GM23338 (cell line): Measurements from ENCODE around the gene DDC. TPM values are rescaled to one million over a fixed set of nuclear protein-coding genes. Genes with fewer than 3 reads are reported as not detected.

Source experiments
- ATAC-seq: fragments of 200-7000 bp; cut with Tn5 transposase; 3 replicates; pipeline ENCODE4 v1.9.1; 2020
- DNase-seq: peaks from one replicate; pipeline ENCODE4 v3.0.0-alpha.2; 2015; ENCODE audit warnings: low spot score
- H2AFZ ChIP-seq: fragments of 200-600 bp; sonication (generic); 2 replicates; pipeline ENCODE4 v1.8.0; 2016; ENCODE audit warnings: antibody characterized with exemption, mild to moderate bottlenecking, moderate library complexity
- H3F3A ChIP-seq: fragments of 200-600 bp; sonication (generic); replicated peaks from 2 replicates; pipeline ENCODE4 v1.8.0; 2017; ENCODE audit warnings: antibody characterized with exemption, mixed run types, low read depth
- H3K27ac ChIP-seq: fragments of 200-600 bp; sonication (generic); 2 replicates; pipeline ENCODE4 v1.6.1; 2016; ENCODE audit warnings: low read depth
- H3K27me3 ChIP-seq: fragments of 200-600 bp; sonication (generic); 2 replicates; pipeline ENCODE4 v1.8.0; 2016; ENCODE audit warnings: mild to moderate bottlenecking, mixed run types, moderate library complexity; ENCODE audit not compliant: insufficient read depth
- H3K36me3 ChIP-seq: fragments of 200-600 bp; sonication (generic); 2 replicates; pipeline ENCODE4 v1.8.0; 2016; ENCODE audit warnings: mild to moderate bottlenecking; ENCODE audit not compliant: insufficient read depth
- H3K4me1 ChIP-seq: fragments of 200-600 bp; sonication (generic); 2 replicates; pipeline ENCODE4 v1.8.0; 2016; ENCODE audit warnings: mild to moderate bottlenecking, moderate library complexity; ENCODE audit not compliant: insufficient read depth
- H3K4me2 ChIP-seq: fragments of 200-600 bp; sonication (generic); 2 replicates; pipeline ENCODE4 v1.7.1; 2017; ENCODE audit warnings: mixed run types
- H3K4me3 ChIP-seq: fragments of 200-600 bp; sonication (generic); 2 replicates; pipeline ENCODE4 v1.6.1; 2016; ENCODE audit warnings: mixed run types
- H3K79me2 ChIP-seq: fragments of 200-600 bp; sonication (generic); replicated peaks from 2 replicates; pipeline ENCODE4 v1.8.0; 2017; ENCODE audit warnings: mild to moderate bottlenecking; ENCODE audit not compliant: insufficient read depth
- H3K9me2 ChIP-seq: fragments of 200-600 bp; sonication (generic); 2 replicates; pipeline ENCODE4 v1.8.0; 2017; ENCODE audit not compliant: insufficient read depth
- H4K20me1 ChIP-seq: fragments of 200-600 bp; sonication (generic); replicated peaks from 2 replicates; pipeline ENCODE4 v1.8.0; 2017; ENCODE audit warnings: mild to moderate bottlenecking; ENCODE audit not compliant: insufficient read depth
- H3K27ac Mint-ChIP-seq: 2 replicates; pipeline ENCODE4 v1.8.0; 2020; ENCODE audit warnings: inconsistent platforms, mild to moderate bottlenecking, moderate library complexity, mixed read lengths
- H3K27me3 Mint-ChIP-seq: 3 replicates; pipeline ENCODE4 v1.8.0; 2022; ENCODE audit warnings: low read depth, mild to moderate bottlenecking, moderate library complexity, mixed read lengths, inconsistent platforms; ENCODE audit not compliant: insufficient read depth, poor library complexity
- H3K36me3 Mint-ChIP-seq: 3 replicates; pipeline ENCODE4 v1.8.0; 2021; ENCODE audit warnings: low read depth, mild to moderate bottlenecking, inconsistent platforms, moderate library complexity, mixed read lengths
- H3K4me1 Mint-ChIP-seq: 3 replicates; pipeline ENCODE4 v1.8.0; 2020; ENCODE audit warnings: mild to moderate bottlenecking, inconsistent platforms, mixed read lengths
- H3K4me3 Mint-ChIP-seq: 3 replicates; pipeline ENCODE4 v1.8.0; 2021; ENCODE audit warnings: moderate library complexity, mild to moderate bottlenecking, inconsistent platforms, mixed read lengths
- H3K9me3 Mint-ChIP-seq: 3 replicates; pipeline ENCODE4 v1.8.0; 2020; ENCODE audit warnings: moderate library complexity, mild to moderate bottlenecking, inconsistent platforms, mixed read lengths
- JUNB ChIP-seq: IDR thresholded peaks from one replicate; pipeline ENCODE4 v1.6.1; 2016; ENCODE audit warnings: antibody characterized with exemption; ENCODE audit not compliant: unreplicated experiment
- NANOG ChIP-seq: IDR thresholded peaks from 2 replicates; pipeline ENCODE4 v1.6.1; 2016; ENCODE audit warnings: antibody characterized with exemption, borderline replicate concordance
- STAT1 ChIP-seq: IDR thresholded peaks from one replicate; pipeline ENCODE4 v1.6.1; 2016; ENCODE audit warnings: antibody characterized with exemption; ENCODE audit not compliant: unreplicated experiment
- ZNF114 ChIP-seq: fragments of 250-450 bp; sonication (Bioruptor Pico); IDR thresholded peaks from 2 replicates; pipeline ENCODE4 v1.5.0; 2020; ENCODE audit warnings: mild to moderate bottlenecking, moderate library complexity
- ZNF331 ChIP-seq: fragments of 250-450 bp; sonication (Bioruptor Pico); IDR thresholded peaks from 2 replicates; pipeline ENCODE4 v1.5.0; 2020; ENCODE audit warnings: low read depth, mild to moderate bottlenecking, moderate library complexity
- polyA plus RNA-seq: library from polyadenylated mRNA; unstranded; fragments of >200 nt; fragmentation: Nextera tagmentation; extraction: Ambion mirVana; gene quantifications from 2 replicates; pipeline ENCODE4 v1.2.1, GENCODE V29; 2016
- total RNA-seq: library from RNA; depleted of rRNA; stranded (reverse); fragments of >200 nt; shearing (Covaris generic); gene quantifications from 2 replicates; pipeline ENCODE4 v1.2.3, GENCODE V29; 2014
- TF ChIP-seq, protein P1 (sequence below): IDR thresholded peaks from 2 replicates; pipeline ENCODE4 v1.6.1; 2016; ENCODE audit warnings: antibody characterized with exemption
- TF ChIP-seq, protein P2 (sequence below): fragments of 250-450 bp; sonication (Bioruptor Pico); IDR thresholded peaks from 2 replicates; pipeline ENCODE4 v1.5.0; 2020; ENCODE audit warnings: mild to moderate bottlenecking, moderate library complexity

DDC gene
- total and polyA plus RNA-seq, 2 experiments from 2014 or later: not detected

DNA sequence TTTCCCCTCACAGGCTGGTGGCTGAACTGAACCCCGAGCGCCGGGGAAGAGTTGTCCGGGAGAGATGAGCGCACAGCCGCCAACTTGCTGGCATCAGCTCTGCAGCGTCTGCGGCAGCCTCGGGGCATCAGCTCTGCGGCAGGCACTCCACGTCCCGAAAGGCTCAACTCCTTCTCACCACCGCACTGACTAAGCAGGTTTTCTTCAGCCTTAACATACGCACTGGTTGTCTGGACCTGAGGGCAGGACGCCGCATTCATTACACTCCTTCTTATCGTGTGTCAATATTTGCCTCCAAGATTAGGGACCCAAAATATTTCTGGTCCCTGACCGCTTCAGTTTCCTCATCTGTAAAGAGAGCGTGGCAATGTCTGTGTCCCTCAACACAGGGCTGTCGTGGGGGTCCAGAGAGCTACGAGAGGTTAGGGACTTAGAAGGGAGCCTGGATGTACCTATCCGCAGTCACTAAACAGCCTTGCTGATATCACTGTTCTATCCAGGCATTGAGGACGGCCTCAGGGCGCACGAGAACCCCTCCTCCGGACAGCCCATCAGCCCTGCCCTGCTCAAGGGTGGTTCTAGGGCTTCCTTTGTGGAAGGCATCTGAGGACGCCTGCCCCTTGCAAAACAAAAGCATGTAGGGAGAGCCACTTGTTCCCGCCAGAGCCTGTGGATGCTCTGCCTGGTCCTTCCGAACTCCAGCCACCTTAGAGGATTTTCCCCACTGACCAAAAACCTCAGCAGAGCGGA lies 72.3 kb downstream of the DDC start (continued):
- TF ChIP-seq, protein P1, sequence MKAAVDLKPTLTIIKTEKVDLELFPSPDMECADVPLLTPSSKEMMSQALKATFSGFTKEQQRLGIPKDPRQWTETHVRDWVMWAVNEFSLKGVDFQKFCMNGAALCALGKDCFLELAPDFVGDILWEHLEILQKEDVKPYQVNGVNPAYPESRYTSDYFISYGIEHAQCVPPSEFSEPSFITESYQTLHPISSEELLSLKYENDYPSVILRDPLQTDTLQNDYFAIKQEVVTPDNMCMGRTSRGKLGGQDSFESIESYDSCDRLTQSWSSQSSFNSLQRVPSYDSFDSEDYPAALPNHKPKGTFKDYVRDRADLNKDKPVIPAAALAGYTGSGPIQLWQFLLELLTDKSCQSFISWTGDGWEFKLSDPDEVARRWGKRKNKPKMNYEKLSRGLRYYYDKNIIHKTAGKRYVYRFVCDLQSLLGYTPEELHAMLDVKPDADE: no peak

DNA sequence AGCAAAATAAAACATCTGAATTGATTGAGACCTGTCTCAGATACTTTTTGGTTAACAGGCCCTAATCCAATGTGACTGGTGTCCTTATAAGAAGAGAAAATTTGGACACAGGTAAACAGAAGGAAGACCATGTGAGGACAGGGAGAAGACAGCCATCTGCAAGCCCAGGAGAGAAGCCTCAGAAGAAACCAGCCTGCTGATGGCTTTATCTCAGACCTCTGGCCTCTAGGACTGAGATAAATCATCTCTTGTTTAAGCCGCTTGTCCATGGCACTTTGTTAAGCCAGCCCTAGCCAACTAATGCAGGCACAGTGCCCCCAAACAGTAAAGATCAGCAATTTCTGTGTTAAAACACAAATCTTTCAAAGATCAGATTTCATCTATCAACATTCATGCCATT lies 73.3 kb downstream of the DDC start:
- Histone ChIP-seq H3K4me2 (no peak overlapping the region), H4K20me1 (no peaks in the 10 kb centered on the region), H3K36me3 (peaks cover 5% of the 10 kb centered on the region; the same call in 1 of the 2 replicates), H3K27me3 (no peaks in the 10 kb centered on the region), H3K9me2 (no peaks in the 10 kb centered on the region), H3K27ac (no peak overlapping the region), H3K79me2 (no peaks in the 10 kb centered on the region), H3F3A (no peaks in the 10 kb centered on the region), H2AFZ (no peak overlapping the region), H3K4me1 (no peaks in the 10 kb centered on the region), H3K4me3 (no peak overlapping the region)
- TF ChIP-seq JUNB (no peak), NANOG (no peak), STAT1 (no peak), ZNF114 (CRISPR knock-in tag) (no peak), ZNF331 (CRISPR knock-in tag) (no peak)
- TF ChIP-seq, protein P1: no peak
- TF ChIP-seq, protein P2, sequence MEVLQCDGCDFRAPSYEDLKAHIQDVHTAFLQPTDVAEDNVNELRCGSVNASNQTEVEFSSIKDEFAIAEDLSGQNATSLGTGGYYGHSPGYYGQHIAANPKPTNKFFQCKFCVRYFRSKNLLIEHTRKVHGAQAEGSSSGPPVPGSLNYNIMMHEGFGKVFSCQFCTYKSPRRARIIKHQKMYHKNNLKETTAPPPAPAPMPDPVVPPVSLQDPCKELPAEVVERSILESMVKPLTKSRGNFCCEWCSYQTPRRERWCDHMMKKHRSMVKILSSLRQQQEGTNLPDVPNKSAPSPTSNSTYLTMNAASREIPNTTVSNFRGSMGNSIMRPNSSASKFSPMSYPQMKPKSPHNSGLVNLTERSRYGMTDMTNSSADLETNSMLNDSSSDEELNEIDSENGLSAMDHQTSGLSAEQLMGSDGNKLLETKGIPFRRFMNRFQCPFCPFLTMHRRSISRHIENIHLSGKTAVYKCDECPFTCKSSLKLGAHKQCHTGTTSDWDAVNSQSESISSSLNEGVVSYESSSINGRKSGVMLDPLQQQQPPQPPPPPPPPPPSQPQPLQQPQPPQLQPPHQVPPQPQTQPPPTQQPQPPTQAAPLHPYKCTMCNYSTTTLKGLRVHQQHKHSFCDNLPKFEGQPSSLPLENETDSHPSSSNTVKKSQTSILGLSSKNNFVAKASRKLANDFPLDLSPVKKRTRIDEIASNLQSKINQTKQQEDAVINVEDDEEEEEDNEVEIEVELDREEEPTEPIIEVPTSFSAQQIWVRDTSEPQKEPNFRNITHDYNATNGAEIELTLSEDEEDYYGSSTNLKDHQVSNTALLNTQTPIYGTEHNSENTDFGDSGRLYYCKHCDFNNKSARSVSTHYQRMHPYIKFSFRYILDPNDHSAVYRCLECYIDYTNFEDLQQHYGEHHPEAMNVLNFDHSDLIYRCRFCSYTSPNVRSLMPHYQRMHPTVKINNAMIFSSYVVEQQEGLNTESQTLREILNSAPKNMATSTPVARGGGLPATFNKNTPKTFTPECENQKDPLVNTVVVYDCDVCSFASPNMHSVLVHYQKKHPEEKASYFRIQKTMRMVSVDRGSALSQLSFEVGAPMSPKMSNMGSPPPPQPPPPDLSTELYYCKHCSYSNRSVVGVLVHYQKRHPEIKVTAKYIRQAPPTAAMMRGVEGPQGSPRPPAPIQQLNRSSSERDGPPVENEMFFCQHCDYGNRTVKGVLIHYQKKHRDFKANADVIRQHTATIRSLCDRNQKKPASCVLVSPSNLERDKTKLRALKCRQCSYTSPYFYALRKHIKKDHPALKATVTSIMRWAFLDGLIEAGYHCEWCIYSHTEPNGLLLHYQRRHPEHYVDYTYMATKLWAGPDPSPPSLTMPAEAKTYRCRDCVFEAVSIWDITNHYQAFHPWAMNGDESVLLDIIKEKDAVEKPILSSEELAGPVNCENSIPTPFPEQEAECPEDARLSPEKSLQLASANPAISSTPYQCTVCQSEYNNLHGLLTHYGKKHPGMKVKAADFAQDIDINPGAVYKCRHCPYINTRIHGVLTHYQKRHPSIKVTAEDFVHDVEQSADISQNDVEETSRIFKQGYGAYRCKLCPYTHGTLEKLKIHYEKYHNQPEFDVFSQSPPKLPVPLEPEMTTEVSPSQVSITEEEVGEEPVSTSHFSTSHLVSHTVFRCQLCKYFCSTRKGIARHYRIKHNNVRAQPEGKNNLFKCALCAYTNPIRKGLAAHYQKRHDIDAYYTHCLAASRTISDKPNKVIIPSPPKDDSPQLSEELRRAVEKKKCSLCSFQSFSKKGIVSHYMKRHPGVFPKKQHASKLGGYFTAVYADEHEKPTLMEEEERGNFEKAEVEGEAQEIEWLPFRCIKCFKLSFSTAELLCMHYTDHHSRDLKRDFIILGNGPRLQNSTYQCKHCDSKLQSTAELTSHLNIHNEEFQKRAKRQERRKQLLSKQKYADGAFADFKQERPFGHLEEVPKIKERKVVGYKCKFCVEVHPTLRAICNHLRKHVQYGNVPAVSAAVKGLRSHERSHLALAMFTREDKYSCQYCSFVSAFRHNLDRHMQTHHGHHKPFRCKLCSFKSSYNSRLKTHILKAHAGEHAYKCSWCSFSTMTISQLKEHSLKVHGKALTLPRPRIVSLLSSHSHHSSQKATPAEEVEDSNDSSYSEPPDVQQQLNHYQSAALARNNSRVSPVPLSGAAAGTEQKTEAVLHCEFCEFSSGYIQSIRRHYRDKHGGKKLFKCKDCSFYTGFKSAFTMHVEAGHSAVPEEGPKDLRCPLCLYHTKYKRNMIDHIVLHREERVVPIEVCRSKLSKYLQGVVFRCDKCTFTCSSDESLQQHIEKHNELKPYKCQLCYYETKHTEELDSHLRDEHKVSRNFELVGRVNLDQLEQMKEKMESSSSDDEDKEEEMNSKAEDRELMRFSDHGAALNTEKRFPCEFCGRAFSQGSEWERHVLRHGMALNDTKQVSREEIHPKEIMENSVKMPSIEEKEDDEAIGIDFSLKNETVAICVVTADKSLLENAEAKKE (CRISPR knock-in tag): no peak
- no peak for ATAC-seq
- Mint-ChIP-seq H3K36me3 (0 out of 3 replicates have a peak, but pooled peaks cover 5% of the 10 kb centered on the region), H3K27me3 (no peaks in the 10 kb centered on the region), H3K27ac (no peak overlapping the region), H3K4me3 (no peak overlapping the region), H3K9me3 (peaks cover 33% of the 10 kb centered on the region), H3K4me1 (peaks cover 3% of the 10 kb centered on the region; the same call in 1 of the 3 replicates)
- DNase-seq: no peak
